MCF 10A (cell line): ENCODE measurements around the gene SPACA7. TPM values are rescaled to one million over a fixed set of nuclear protein-coding genes. Genes with fewer than 3 reads are reported as not detected.

Experiments
- BruUV-seq: library from RNA; stranded (reverse); fragments of 400-500 nt; replicated peaks from 2 replicates; lab custom pipeline; 2021; lab: Mats Ljungman, UMichigan
- CTCF ChIA-PET: fragments of 300-600 bp; sonication (Branson Sonifier 250); formaldehyde crosslinking; extraction: SDS; loops from one replicate; lab custom pipeline; 2021; ENCODE audit warnings: antibody characterized with exemption, inconsistent platforms; lab: Yijun Ruan, JAX
- POLR2A ChIA-PET: fragments of 300-600, 350-650 bp; sonication (Branson Sonifier 250); formaldehyde crosslinking; extraction: SDS; loops from one replicate; lab custom pipeline; 2020; ENCODE audit warnings: antibody characterized with exemption, inconsistent platforms; lab: Yijun Ruan, JAX
- DNase-seq: peaks from one replicate; pipeline ENCODE4 v3.0.0-alpha.2; 2018; ENCODE audit not compliant: unreplicated experiment
- H3K27ac Mint-ChIP-seq: one replicate; pipeline ENCODE4 v1.8.0; 2022; ENCODE audit warnings: mild to moderate bottlenecking, low read depth, mixed read lengths; ENCODE audit not compliant: unreplicated experiment
- H3K27me3 Mint-ChIP-seq: one replicate; pipeline ENCODE4 v1.8.0; 2022; ENCODE audit warnings: mixed read lengths; ENCODE audit not compliant: insufficient read depth, unreplicated experiment
- H3K36me3 Mint-ChIP-seq: one replicate; pipeline ENCODE4 v1.8.0; 2022; ENCODE audit warnings: mild to moderate bottlenecking, moderate library complexity, mixed read lengths; ENCODE audit not compliant: insufficient read depth, unreplicated experiment
- H3K4me1 Mint-ChIP-seq: one replicate; pipeline ENCODE4 v1.8.0; 2022; ENCODE audit warnings: mixed read lengths; ENCODE audit not compliant: insufficient read depth, unreplicated experiment
- H3K4me3 Mint-ChIP-seq: one replicate; pipeline ENCODE4 v1.8.0; 2022; ENCODE audit warnings: mild to moderate bottlenecking, moderate library complexity, mixed read lengths; ENCODE audit not compliant: unreplicated experiment
- H3K9me3 Mint-ChIP-seq: one replicate; pipeline ENCODE4 v1.8.0; 2022; ENCODE audit warnings: mixed read lengths; ENCODE audit not compliant: unreplicated experiment
- CTCF ChIP-seq: fragments of 200-600 bp; IDR thresholded peaks from one replicate; pipeline ENCODE4 v1.8.0; 2022; ENCODE audit warnings: antibody characterized with exemption, mild to moderate bottlenecking; ENCODE audit not compliant: unreplicated experiment
- intact Hi-C: fragments of 100-400 bp; cut with micrococcal nuclease; formaldehyde crosslinking; loops from 2 replicates; pipeline ENCODE4 v1.14.1; 2022
- total RNA-seq: library from RNA; stranded (reverse); gene quantifications from 2 replicates; pipeline ENCODE4 v1.2.3, GENCODE V29; 2022

SPACA7 gene
- total RNA-seq, 1 experiment from 2014 or later, result not detected

GRCh38 chr13:112452380-112453206 lies 76.4 kb downstream of the SPACA7 start:
- H3K4me1 Mint-ChIP-seq, result no peaks in the 10 kb centered on the region
- H3K4me3 Mint-ChIP-seq, result no peak overlapping the region
- intact Hi-C loops, result no loop called here
- H3K27ac Mint-ChIP-seq, result no peak overlapping the region
- TF ChIP-seq CTCF, result no peak
- peaks cover 12% of the 10 kb centered on the region for H3K9me3 Mint-ChIP-seq
- no TSS peak for BruUV-seq
- no peaks in the 10 kb centered on the region for H3K27me3 Mint-ChIP-seq
- no peak for DNase-seq
- H3K36me3 Mint-ChIP-seq, result no peaks in the 10 kb centered on the region
- CTCF ChIA-PET, result interaction anchor here (3.6 kb wide), 1 partner anchor 978 kb away, joined by 12 read pairs; no protein-coding TSS in a partner anchor
- POLR2A ChIA-PET, result no interaction called here

GRCh38 chr13:112453207-112453829 lies 77.2 kb downstream of the SPACA7 start:
- no peak for DNase-seq
- H3K27me3 Mint-ChIP-seq, result no peaks in the 10 kb centered on the region
- ChIA-PET CTCF (interaction anchor here (0.6 to 3.6 kb wide), 3 partner anchors 9 to 979 kb away, joined by 3 to 12 read pairs (median 3); no protein-coding TSS in a partner anchor), POLR2A (no interaction called here)
- intact Hi-C loops, result no loop called here
- H3K4me3 Mint-ChIP-seq, result no peak overlapping the region
- BruUV-seq, result no TSS peak
- TF ChIP-seq CTCF, result no peak
- H3K36me3 Mint-ChIP-seq, result no peaks in the 10 kb centered on the region
- H3K4me1 Mint-ChIP-seq, result no peaks in the 10 kb centered on the region
- H3K9me3 Mint-ChIP-seq, result peaks cover 10% of the 10 kb centered on the region
- no peak overlapping the region for H3K27ac Mint-ChIP-seq

GRCh38 chr13:112453874-112454647 lies 77.9 kb downstream of the SPACA7 start:
- no peaks in the 10 kb centered on the region for H3K27me3 Mint-ChIP-seq
- CTCF ChIA-PET, result interaction anchor here (0.6 to 3.6 kb wide), 3 partner anchors 8 to 980 kb away, joined by 3 to 12 read pairs (median 3); no protein-coding TSS in a partner anchor
- no TSS peak for BruUV-seq
- POLR2A ChIA-PET, result interaction anchor here (0.6 kb wide), 1 partner anchor 15 kb away, joined by 4 read pairs; no protein-coding TSS in a partner anchor
- DNase-seq, result no peak
- intact Hi-C loops, result no loop called here
- H3K36me3 Mint-ChIP-seq, result no peaks in the 10 kb centered on the region
- peaks cover 14% of the 10 kb centered on the region for H3K9me3 Mint-ChIP-seq
- H3K4me3 Mint-ChIP-seq, result no peak overlapping the region
- H3K4me1 Mint-ChIP-seq, result no peaks in the 10 kb centered on the region
- H3K27ac Mint-ChIP-seq, result no peak overlapping the region
- TF ChIP-seq CTCF, result no peak
